Stimulated activated CD4-positive, alpha-beta T cell treated with anti-CD3 and anti-CD28 coated beads, Interleukin-12 subunit alpha, Interleukin-12 subunit beta, amount 100 ng/mL, for 24 hours (primary cell): ENCODE results near the gene MAP4K1.
A peak's percentile ranks its signal among the peaks of the same experiment; 100 is the strongest.

Experiments
- DNase-seq, 2 experiments: peaks; one replicate each; pipeline ENCODE4 v3.0.0-alpha.2; 2020; ENCODE audit warnings: low read depth in 2 of 2

MAP4K1 gene

DNA sequence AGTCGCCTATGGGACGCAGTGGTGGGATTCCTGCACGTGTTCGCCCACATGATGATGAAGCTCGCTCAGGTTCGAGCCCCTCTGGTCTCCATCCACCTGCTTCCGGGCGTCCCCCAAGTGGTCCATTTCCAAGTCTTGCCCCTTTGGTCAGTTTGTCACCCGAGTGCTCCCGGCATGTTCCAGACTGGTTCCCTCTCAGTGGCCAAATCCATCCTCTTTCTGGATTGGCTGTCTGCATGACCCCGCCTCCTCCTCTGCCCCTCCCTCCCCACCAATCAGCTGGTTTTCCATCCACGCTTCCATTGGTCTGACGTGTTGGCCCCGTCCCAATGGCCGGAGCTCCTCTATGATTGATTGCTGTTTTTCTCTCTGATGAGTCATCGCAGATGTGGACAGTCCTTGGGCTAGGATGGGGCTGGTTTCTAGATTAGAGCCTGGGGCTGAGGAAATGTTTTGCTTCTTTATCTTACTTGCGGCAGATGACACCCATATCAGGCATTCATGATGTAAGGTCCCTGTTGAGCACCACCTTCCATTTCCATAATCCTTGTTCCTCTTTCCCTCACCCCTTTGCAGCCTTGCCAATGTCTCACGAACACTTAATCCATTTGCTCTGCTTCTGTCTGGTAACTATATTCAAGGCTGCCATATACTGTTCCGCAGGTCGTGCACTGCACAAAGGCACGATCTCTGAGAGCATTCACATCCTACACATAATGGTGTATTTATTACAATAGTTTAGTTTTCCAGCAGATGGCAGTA, 73.8 kb downstream of the MAP4K1 start:
- DNase-seq = peak in 1 of 2 experiments; percentile 22

DNA sequence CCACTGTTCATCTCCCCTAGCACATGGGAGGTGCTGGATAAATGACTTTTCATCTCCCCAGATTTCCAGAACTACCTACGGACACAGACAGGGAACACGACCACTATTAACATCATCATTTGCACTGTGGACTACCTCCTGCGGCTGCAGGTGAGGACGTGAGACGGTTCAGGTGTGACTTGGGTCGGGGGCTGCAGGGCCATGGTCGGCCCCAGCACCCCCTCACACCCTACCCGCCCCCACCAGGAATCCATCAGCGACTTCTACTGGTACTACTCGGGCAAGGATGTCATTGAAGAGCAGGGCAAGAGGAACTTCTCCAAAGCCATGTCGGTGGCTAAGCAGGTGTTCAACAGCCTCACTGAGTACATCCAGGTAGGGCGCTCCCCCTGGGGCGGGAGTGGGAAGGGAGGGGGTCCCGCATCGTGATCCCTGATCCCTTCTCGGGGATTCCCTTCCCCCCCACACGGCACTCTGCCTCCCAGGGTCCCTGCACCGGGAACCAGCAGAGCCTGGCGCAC, 74.4 kb downstream of the MAP4K1 start:
- DNase-seq = no peak

DNA sequence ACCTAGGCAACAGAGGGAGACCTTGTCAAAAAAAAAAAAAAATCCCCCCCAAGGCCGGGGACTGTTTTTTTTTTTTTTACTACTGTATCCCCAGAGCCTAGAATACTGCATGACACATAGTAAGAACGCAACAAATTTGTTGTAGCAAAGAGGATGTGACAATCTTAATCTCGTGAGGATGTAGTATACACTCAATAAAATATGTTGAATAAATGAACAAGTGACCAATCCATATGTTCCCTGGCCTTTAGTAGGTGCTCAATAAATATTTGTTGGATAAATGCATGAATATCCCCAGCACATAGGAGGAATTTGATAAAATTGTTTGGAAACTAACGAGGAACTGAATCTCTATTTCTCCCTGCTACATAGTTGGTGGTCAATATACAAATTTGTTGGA, 75.7 kb downstream of the MAP4K1 start:
- DNase-seq = no peak

GRCh38 chr19:38539751-38540150, 78.0 kb downstream of the MAP4K1 start:
- no peak for DNase-seq

DNA sequence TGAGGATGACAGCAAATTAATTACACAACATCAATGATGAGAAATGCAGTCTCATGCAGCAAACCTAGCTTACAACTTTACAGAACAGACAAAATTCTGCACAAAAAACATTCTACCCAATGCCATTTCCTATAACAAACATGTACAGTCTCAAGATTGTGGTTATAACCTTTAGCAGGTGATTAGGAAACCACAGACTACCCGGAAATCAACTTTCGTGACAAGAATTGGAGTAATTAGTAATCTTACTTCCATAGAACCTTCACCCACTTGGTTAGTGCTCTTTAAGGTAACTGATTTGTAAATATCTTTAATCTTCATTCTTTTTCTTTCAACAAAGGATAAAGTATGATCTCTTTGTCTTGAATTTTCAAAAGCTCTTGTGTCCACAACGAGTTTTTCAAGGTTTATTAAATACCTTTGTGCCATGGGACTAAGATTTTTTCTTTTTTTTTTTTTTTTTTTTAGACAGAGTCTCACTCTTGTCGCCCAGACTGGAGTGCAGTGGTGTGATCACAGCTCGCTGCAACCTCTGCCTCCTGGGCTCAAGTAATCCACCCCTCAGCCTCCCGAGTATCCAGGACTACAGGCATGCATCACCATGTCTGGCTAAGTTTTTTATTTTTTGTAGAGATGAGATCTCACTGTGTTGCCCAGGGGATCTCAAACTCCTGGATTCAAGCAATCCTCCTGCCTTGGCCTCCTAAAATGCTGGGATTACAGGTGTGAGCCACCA, 78.8 kb downstream of the MAP4K1 start:
- DNase-seq = no peak

GRCh38 chr19:38538386-38538785, 79.4 kb downstream of the MAP4K1 start:
- no peak for DNase-seq
